Progenitor cell of endocrine pancreas (in vitro differentiated cells): ENCODE results near the gene DUSP23. TPM values are rescaled to one million over a fixed set of nuclear protein-coding genes. Genes with fewer than 3 reads are reported as not detected.
A peak's percentile ranks its signal among the peaks of the same experiment; 100 is the strongest.

Experiments used
- DNase-seq: peaks from one replicate; pipeline ENCODE4 v3.0.0; 2021; ENCODE audit warnings: low spot score; ENCODE audit not compliant: unreplicated experiment
- H3K27ac Mint-ChIP-seq: 2 replicates; pipeline ENCODE4 v1.8.0; 2021; ENCODE audit warnings: mild to moderate bottlenecking, moderate library complexity, mixed read lengths
- H3K27me3 Mint-ChIP-seq: 2 replicates; pipeline ENCODE4 v1.8.0; 2021; ENCODE audit warnings: mixed read lengths
- H3K36me3 Mint-ChIP-seq: 2 replicates; pipeline ENCODE4 v1.8.0; 2022; ENCODE audit warnings: mixed read lengths; ENCODE audit not compliant: insufficient read depth
- H3K4me1 Mint-ChIP-seq: 2 replicates; pipeline ENCODE4 v1.8.0; 2021; ENCODE audit warnings: low read depth, mixed read lengths
- H3K4me3 Mint-ChIP-seq: 2 replicates; pipeline ENCODE4 v1.8.0; 2021; ENCODE audit warnings: low read depth, mild to moderate bottlenecking, moderate library complexity, mixed read lengths
- H3K9me3 Mint-ChIP-seq: 2 replicates; pipeline ENCODE4 v1.8.0; 2021; ENCODE audit warnings: low read depth, mixed read lengths
- long read RNA-seq: library from polyadenylated mRNA; unstranded; transcript quantifications from one replicate; pipeline ENCODE4 v2.0.0, GENCODE V29; 2020
- total RNA-seq: library from RNA; stranded (reverse); gene quantifications from 2 replicates; pipeline ENCODE4 v1.2.1, GENCODE V29; 2021
- TF ChIP-seq, protein P1 (sequence below): fragments of 200-600 bp; sonication (generic); IDR thresholded peaks from one replicate; pipeline ENCODE4 v1.5.0; 2021; ENCODE audit warnings: antibody characterized with exemption, mild to moderate bottlenecking; ENCODE audit not compliant: unreplicated experiment

Gene DUSP23
- 16.9 and 17.2 TPM in 2 replicates for total RNA-seq
- long read RNA-seq, result 0 reads

DNA sequence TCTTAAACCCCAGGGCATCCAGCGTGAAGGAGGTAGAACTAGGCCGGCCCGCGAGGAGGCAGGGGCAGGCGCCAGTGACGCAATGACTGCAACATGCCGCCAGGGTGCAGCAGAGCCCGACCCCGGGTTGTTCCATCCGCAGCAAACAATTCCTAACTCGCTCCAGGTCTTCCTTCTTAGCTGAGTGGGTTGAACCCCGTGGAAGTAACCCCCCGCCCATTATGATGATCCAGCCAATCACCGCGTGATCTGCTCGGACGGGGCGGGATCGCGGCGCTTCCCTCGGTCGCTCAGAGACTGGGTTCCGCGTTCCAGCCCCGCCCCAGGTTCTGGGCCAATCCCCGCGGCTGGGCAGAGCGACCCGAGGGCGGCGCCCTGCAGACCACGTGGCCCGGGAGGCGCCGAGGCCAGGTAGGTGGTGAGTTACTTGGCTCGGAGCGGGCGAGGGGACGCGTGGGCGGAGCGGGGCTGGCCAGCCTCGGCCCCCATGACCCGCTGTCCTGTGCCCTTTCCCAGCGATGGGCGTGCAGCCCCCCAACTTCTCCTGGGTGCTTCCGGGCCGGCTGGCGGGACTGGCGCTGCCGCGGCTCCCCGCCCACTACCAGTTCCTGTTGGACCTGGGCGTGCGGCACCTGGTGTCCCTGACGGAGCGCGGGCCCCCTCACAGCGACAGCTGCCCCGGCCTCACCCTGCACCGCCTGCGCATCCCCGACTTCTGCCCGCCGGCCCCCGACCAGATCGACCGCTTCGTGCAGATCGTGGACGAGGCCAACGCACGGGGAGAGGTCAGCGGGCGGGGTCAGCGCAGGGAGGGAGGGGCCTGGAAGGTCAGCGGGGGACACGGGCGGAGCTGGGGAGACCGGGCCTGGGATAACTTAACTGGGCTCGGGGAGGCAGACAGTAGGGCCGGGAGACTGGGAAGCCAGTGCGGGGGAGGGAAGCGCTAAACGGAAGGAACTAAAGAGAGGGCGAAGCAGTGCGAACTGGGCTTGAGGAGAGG is at the start of gene DUSP23:
Gene DUSP23 (plus strand): TSS at position 380 of the 1,000 bp plus-strand sequence. CDS start 139 bp downstream, at position 519.
- Mint-ChIP-seq H3K27me3 (no peaks in the 10 kb centered on the region), H3K9me3 (no peaks in the 10 kb centered on the region), H3K36me3 (no peaks in the 10 kb centered on the region), H3K4me1 (peaks cover 2% of the 10 kb centered on the region), H3K4me3 (peak within 1 kb of the TSS; percentile 78), H3K27ac (peak within 1 kb of the TSS; percentile 22)
- DNase-seq, result peak; percentile 94
- TF ChIP-seq, protein P1, sequence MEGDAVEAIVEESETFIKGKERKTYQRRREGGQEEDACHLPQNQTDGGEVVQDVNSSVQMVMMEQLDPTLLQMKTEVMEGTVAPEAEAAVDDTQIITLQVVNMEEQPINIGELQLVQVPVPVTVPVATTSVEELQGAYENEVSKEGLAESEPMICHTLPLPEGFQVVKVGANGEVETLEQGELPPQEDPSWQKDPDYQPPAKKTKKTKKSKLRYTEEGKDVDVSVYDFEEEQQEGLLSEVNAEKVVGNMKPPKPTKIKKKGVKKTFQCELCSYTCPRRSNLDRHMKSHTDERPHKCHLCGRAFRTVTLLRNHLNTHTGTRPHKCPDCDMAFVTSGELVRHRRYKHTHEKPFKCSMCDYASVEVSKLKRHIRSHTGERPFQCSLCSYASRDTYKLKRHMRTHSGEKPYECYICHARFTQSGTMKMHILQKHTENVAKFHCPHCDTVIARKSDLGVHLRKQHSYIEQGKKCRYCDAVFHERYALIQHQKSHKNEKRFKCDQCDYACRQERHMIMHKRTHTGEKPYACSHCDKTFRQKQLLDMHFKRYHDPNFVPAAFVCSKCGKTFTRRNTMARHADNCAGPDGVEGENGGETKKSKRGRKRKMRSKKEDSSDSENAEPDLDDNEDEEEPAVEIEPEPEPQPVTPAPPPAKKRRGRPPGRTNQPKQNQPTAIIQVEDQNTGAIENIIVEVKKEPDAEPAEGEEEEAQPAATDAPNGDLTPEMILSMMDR, result peak; percentile 93

DNA sequence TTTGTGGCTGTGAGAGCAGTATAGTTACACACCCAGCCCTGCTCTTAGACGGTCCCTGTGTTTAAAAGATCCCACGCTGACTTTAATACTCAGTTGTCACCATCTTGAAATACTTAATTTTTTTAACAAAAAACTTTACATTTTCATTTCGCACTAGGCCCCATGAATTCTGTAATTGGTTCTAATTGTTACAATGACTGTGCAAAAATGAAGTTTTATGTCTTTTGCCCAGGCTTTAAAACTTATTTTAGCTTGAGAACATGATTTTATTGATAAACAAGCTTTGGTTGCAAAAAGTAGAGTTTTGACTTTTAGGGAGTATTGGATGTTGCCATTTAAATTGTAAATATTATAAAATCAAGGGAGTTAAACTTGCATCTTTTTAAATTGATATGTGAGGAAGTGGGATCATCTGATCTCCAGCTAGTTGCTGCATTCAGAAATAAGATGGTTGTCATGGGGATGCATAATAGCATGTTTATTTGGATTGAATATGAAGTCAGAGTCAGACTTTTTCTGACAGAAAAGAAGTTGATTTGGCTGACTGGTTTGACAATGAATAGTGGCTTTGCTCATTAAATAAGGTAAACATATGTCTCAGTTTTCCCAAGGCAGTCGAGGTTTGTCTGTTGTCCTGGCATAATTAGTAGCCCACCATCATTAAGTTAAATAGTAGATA is 43.4 kb upstream of the DUSP23 start:
- Mint-ChIP-seq H3K4me3 (no peak overlapping the region), H3K9me3 (peaks cover 26% of the 10 kb centered on the region), H3K27me3 (no peaks in the 10 kb centered on the region), H3K4me1 (no peaks in the 10 kb centered on the region), H3K27ac (no peak overlapping the region), H3K36me3 (no peaks in the 10 kb centered on the region)
- no peak for DNase-seq
- TF ChIP-seq, protein P1, result no peak

DNA sequence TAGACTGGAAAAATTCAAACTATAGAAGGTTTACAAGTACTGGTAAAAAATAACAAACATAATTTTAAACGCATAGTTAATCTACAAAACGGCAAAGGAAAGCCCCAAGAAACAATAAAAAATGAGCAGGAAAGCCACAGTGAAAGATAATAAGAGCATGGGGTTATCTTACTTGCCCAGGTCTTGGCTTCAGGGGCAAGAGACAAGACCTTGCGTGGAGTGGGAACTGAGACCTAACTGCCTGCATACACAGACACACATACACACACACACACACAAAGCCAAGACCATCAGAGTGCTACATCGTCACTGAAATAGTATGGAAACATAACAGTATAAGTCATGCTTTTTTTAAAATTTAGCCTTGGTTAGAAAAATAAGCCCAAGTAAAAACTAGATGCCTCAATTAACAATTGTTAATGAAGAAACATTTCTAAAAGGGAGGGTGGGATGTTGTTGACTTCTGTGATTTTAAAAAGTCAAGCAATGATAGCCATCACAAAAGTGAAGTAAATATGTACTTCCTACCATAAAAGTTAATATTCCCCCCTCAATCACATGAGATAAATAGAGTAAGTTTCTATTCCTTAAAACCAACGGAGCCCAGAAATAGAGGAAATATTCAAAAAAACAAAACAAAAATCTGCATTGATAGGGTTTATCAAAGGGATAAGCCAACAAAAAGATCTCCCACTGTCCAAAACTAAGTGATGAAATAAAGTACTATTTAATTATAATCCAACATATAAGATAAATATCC is 36.9 kb upstream of the DUSP23 start:
- TF ChIP-seq, protein P1, result no peak
- DNase-seq, result no peak
- Mint-ChIP-seq H3K27me3 (no peaks in the 10 kb centered on the region), H3K4me3 (no peak overlapping the region), H3K9me3 (peaks cover 14% of the 10 kb centered on the region), H3K27ac (no peak overlapping the region), H3K4me1 (no peaks in the 10 kb centered on the region), H3K36me3 (no peaks in the 10 kb centered on the region)

DNA sequence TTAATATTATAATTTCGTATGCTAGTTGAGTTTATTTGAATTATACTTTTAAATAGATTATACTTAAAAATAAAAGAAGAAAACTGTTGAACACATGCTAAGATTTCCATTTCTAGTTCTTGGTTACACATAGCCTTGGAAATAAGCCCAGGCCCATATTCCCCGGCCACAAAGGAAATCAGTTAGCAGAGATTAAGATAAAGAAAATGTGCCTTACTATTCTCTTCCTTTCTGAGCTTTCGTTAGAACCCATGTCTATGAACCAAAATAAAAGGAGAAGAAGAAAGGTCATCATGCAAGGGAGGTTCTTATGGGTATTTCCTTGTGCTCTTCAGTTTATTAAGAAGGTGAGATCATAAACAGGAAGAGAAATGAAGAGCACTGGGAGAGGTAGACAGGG is 34.1 kb upstream of the DUSP23 start:
- H3K27me3 Mint-ChIP-seq, result no peaks in the 10 kb centered on the region
- H3K36me3 Mint-ChIP-seq, result no peaks in the 10 kb centered on the region
- H3K4me1 Mint-ChIP-seq, result no peaks in the 10 kb centered on the region
- TF ChIP-seq, protein P1, result no peak
- H3K27ac Mint-ChIP-seq, result no peak overlapping the region
- H3K4me3 Mint-ChIP-seq, result no peak overlapping the region
- H3K9me3 Mint-ChIP-seq, result peaks cover 8% of the 10 kb centered on the region
- no peak for DNase-seq

DNA sequence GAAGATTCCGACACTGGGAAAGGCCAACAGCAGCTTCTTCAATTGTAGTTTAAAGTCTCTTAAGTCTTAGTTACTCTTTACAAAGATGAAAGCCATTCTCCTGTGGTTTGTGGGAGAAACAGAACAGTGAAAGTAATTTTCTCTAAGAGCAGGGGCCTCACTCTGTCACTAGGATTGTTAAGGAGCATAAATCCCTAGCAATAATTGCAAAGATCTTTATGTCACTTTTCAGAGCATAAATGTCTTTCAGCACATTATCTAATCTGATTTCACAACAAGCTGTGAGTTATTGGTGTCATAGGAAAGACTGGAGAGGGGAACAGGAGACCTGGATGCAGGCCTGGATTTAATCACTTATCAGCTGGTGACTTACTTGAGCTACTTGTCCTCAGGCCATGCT is 32.4 kb upstream of the DUSP23 start:
- Mint-ChIP-seq H3K36me3 (no peaks in the 10 kb centered on the region), H3K9me3 (peaks cover 3% of the 10 kb centered on the region), H3K4me1 (no peaks in the 10 kb centered on the region), H3K27me3 (no peaks in the 10 kb centered on the region), H3K4me3 (no peak overlapping the region), H3K27ac (no peak overlapping the region)
- TF ChIP-seq, protein P1, result no peak
- no peak for DNase-seq
